Tongue (tissue), 2 donors: ENCODE results near the gene MMAA. TPM values are rescaled to one million over a fixed set of nuclear protein-coding genes. Genes with fewer than 3 reads are reported as not detected.
"Not testable (repeated sequence)": the region's sequence is repeated elsewhere in the genome, so short reads cannot be mapped to it uniquely, and the experiment has no call there.

ENCODE experiments used
- DNase-seq: peaks from one replicate; pipeline ENCODE4 v3.0.0-alpha.2; 2015
- total RNA-seq: library from RNA; depleted of rRNA; stranded (reverse); fragments of >200 nt; gene quantifications from one replicate; pipeline ENCODE4 v1.2.3, GENCODE V29; 2014

MMAA gene
- total RNA-seq = 7.4 TPM

DNA sequence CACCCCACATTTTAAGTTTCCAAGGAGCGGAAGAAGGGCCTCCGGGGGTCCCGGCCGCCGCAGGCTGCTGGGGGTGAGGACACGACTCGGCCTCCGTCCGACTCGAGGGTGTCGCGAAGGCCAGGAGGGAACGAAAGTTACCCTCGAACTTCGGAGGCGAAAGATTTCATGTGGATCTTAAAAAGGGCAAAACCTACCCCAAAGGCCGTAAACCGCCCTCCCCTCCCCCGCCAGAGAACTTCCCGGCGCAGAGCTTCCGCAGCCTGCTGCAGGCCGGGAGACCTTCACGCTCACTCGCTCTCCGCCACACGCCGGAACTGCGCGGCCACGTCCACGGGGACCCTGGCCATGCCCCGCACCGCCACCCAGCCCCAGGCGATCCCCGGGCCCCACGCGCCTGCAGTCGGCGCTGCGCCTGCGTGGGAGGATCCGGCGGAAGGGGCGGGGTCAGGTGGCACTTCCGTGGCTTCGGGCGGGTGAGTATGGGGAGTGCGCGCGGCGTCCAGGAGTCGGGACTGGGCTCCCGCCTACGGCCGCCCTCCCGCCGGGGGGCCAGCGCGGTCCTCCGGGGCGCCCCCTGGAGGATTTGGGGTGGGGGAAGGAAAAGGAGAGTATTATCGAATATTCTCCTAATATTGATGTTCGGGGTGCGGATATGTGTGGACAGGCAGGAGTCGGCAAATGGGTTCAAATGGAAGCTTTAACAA, at the start of gene MMAA:
TSS of gene MMAA (plus strand) at position 454 of the 707 bp plus-strand sequence. CDS start 19,755 bp downstream, outside the sequence.
- DNase-seq = peak; percentile 98

- not testable (repeated sequence) for DNase-seq
Observed at GRCh38 chr4:145574546-145574945, 44.6 kb upstream of the MMAA start.

- no peak for DNase-seq
Observed at GRCh38 chr4:145580906-145581305, 38.3 kb upstream of the MMAA start.

- no peak for DNase-seq
Observed at GRCh38 chr4:145583191-145584055, 35.8 kb upstream of the MMAA start.

DNA sequence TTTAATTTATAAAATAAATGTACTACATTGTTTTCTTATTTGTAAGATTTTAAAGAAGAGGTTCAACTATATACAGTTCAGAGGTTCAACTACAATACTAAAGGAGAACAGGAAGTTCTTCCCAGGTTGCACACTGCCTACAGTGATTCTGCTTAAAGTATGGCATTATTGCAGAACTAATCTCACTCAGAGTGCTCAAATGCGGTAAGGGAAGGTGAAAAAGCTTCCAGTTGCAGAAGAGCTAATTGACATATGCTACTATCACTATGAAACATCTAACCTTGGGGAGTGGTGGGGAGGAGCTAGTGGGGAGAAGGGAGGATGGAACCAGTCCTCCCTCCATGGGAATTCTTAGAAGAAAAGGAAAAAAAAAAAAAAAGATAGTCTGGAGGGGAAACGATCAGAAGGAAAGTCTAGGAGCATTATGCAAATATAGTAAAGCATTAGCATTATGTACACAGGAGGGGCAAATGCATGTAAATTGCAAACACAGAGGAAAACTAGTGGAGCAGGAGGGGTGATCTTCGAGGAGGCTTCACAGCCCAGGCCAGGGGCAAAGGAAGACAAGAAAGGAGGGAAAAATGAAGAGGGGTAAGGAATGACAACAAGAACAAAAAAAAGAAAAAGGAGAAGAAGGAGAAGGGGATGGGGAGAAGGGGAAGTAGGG, 32.0 kb upstream of the MMAA start:
- no peak for DNase-seq

- DNase-seq = not testable (repeated sequence)
Observed at GRCh38 chr4:145589381-145589780, 29.8 kb upstream of the MMAA start.

DNA sequence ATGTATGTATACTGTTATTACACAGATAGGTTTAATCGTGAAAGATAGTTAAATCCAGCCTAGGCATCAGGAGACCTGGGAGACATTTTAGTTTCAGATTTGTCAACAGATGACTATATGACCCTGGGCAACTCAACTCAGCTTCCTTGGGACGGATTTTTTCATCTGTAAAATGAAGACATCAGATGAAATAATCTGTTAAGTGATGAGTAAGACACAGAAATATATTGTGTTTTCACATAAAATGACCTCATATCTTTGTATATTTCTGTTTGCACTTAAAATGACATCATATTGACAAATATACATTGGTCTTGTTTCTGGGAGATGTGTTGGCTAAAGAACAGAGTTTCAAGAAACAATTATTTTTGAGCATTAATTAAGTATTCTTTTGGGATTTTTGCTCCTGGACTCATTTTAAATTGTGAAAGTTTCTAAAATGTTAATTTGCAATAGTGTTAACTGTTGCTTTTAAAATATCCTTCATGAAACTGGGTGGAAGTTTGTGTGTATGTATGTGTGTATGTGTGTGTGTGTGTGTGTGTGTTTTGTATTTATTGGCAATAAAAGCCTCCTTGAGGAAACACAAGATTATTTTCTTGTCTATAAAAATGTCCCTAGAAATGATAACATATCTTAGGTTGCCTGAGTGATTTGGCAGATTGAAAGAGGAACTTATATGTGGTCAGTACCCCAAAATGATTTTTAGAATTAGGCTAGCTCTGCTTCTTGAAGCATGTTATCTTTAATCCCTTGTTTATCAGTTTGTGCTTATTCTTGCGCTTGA, 29.1 kb upstream of the MMAA start:
- no peak for DNase-seq

DNA sequence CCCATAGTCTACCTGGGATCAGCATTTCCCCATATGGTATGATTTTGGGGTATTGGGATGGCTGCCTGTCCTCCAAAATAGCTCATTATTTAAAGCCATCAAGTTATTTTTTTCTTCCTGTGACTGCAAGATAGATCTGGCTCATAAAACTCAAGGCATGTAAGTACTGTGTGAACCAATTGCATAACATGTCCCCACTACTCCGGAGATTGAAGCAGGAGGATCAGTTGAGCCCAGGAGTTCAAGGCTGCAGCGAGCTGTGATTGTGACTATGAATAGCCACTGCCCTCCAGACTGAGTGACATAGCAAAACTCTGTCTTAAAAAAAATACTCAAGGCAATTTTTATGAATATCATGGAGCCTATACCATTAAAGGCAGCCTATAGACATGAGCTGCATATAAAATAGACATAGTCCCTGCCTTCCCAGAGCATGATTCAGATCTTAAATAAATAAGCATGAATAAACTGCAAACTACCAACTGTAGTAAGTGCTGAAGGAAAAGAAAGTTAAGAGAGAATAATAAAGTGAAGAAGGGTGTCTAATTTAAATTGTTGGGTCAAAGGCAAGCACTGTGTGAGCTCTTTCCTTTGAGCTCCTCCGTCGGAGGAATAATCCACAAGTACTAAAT, 16.9 kb upstream of the MMAA start:
- no peak for DNase-seq

DNA sequence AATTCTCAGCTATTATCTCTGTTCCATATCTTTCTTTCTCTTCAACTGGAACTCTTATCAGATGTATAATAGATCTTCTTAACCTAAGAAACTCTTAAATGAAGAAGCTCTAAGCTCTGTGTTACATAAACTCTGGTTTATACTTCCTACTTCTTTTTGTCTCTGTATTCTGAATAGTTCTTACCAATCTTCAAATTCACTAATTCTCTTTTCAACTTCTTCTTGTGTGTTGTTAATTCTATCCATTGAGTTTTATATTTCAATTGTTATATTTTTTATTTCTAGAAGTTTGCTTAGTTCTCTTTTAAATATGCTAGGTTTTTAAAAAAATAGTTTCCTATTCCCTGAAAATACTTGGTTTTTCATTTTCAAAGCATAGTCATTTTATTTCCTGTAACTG, 13.2 kb upstream of the MMAA start:
- no peak for DNase-seq

DNA sequence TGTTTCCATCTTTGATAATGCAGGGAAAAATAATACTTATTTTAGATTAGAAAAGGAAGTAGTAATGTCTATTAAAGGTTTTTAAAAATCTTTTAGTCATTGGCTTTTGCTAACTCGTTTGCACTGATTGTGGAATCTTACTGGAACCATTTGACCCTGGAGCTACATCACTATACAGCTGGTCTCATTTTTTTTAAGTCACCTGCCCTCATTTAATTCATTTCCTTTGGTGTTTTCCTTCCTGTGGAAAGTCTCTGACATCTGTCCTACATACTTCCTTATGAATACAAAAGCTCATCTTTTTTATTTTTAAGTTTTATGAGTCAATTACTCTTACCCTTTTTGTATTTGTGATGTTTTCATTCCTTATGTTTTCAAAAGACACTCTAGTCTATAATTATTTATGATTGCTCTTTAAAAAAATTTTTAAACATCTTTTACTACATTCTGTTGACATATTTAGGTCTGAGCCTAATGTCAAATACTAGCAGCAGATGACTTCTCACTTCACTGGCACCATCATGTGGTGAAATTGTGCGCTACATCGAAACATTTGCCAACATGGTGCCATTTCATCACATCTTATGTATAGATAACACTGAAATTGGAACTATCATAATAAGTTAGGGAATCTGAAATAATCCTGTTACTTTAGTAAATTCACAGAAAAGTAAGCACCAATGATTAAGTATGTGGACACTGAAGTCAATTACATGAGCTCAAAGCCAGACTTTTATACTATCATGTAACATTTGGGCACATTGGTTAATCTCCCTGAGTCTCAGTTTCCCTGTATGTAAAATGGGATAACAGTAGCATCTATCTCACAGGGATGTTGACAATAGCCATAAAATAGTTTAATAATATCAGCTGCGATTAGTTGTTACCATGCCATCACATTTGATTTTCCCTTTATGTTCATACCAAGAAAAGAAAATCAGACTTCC, 9.4 kb upstream of the MMAA start:
- peak; percentile 91 for DNase-seq

DNA sequence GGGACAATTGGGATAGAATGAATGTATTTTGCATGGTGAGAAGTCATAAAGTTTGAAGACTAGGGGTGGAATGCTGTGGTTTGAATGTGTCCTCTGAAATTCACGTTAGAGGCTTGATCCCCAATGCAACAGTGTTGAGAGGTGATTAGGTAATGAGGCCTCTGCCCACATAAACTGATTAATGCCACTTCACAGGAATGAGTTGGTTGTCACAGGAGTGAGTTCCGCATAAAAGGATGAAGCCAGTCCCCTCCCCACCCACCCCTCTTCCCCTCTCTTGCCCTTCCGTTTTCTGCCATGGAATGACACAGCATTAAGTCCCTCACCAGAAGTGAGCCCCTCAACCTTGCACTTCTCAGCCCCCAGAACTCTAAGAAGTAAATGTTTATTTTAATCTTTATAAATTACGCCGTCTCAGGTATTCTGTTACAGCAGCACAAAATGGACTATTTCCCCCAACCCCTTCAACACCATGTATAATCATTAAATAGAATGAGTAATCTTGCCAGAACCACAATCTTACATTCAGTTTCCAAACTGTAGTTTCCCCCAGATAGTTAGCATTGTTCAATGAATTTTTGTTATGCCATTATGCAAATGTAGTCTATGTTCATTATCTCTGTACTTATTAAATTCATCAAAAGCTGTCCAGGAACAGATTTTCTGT, 5.5 kb upstream of the MMAA start:
- DNase-seq = no peak

- DNase-seq = no peak
Observed at GRCh38 chr4:145614233-145614610, 5.0 kb upstream of the MMAA start.

DNA sequence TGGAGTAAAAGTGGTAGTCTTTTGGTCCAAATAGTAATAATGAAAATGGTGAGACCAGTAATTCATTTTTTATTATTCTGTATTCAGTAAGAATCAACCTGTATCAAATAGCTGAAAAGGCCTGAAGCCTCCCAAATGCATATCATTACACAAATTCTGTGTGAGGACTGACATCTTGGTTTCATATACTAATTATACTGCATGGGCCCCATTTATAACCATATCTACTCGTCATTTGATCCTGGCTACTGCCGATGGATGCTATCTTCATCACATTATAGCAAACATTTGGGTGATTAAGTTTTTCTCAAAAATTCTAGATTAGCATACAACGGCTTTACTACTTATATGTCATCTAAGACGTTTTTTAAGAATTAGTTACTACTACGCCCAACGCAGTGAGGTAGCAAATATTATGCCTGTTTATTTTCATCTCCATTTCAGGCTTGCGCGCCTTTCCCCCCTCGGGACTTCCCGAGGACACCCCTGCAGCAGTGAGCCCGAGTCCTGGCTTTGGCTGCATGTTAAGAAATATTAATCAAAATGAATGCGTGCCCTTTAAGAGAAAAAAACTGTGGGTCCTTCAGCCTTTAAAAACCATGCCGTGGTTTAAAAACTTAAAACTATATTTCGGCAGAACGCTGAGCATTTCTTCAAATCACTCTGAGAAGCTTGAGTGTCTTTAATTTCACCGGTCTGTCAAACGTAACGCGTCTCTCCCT, 814 bp upstream of the MMAA start:
- DNase-seq = no peak

DNA sequence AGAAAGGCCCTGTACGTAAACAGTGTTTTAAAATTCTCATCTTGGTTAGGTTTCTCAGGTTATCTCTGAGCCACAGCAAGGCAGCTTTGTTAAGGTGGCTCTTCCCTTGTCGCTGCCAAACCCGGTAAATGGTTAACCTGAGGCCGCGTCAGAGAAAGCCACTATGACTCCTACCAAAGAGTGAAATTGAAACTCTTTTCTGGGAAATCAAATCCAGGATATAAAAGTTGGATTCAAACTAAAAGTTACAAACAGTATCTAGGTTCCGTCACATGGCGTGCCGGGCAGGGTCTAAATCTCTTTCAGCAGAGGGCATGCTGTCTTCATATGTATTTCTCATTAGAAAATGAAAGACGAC, 433 bp downstream of the MMAA start:
- DNase-seq = peak; percentile 81

GRCh38 chr4:145622067-145622466, 2.9 kb downstream of the MMAA start:
- DNase-seq = not testable (repeated sequence)

DNA sequence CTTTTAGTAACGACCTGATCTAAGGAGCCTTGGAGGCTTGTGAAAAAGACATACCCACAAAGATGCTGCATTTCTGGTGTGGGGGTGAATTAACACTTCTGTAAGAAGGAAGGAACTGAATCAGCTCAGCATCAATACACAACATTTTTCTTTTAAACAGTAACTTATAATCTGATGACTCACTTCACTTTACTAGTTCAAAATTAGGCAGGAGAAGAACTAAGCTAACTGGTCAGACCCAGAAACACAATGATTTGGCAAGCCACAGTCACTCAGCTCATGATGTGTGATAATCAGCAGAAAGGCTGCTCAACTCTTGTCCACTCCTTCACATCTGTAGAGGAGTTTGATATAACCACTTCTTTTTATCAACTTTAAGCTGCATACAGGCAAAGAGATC, 4.6 kb downstream of the MMAA start:
- DNase-seq = no peak

DNA sequence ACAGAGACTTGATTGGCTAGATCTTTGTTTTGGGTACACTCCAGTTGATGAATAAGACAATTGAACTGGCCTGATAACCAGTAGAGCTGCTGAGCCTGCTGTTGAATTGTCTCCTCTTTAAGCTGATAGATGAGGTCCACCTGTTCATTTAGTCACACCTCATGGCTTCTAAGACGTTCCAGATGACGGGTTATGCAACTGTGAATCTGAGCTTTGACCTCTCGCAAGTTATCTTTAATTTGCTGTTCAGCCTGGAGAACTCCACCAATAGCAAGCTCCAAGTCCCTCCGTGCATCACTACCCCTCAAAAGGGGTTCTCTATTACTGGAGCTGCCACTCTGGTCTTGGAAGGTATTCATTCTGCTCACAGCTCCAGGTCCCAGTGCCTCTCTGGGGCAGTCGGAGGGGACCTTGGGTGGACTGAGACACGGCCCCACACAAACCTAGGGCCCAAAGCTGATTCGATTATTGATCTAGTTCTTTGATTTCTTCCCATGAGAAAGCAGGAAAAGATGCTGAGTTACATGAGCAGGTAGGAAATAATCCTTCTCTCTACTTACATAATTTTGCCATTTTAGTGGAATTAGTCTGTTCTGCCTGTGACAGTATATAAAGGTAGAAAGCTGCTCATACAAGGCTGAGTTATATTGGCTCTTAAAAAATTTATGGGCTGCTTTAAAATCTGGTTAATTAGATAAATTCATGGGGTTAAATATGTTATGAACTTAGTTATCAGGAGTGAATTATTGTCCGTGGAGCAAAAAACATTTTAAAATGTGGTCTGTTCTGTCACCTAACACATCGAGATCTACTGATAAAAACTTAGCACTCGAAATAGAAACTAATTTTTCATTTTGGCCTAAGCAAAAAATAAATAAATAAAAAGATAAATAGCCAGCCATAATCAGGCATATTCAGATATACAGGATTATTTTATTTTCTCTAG, 6.8 kb downstream of the MMAA start:
- DNase-seq = no peak

DNA sequence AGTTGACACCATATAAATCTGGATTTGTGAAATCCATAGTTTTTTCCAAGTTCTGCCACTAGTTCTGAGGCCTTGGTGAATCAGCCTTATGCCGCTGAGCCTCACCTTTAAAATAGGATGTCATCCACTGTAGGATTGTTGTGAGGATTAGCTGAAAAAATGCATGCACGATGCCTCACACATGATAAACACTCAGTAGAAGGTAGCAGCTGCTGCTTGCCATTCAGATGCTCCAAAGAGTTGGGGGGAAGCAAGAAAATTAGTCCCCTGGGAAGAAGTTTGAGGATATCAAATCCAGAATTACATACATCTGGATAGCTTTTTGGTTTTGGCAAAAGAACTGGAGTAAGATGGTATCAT, 7.4 kb downstream of the MMAA start:
- DNase-seq = peak; percentile 26
